SH-SY5Y (cell line): ENCODE results near the gene NT5C2.

Experiments
- GATA2 ChIP-seq: IDR thresholded peaks from 2 replicates; pipeline ENCODE4 v1.6.1; 2011; ENCODE audit warnings: mild to moderate bottlenecking, low read depth, low read length
- GATA3 ChIP-seq: IDR thresholded peaks from 2 replicates; pipeline ENCODE4 v1.6.1; 2011; ENCODE audit warnings: low read depth, mild to moderate bottlenecking, low read length, moderate library complexity

DNA sequence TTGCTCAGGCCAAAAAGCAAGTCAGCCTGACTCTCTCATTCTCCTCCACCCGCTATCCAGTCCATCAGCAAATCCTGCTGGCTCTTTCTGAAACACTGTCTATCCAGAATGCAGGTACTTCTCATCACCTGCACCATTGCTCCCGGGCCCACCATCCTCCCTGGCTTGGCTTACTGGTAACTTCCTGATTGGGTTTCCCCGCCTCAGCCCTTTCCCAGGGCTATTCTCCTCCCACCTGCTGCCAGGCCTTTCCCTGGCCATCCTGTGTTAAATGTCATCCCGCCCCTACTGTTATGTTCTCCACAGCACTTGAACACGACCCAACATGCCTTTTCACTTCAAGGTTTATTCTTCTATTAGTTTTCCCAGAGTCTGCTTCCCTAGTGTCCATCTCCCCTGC is 150.9 kb downstream of the NT5C2 start:
- no peak for TF ChIP-seq GATA3
- TF ChIP-seq GATA2, result no peak
